Measurements from ENCODE around the gene UIMC1.

The UIMC1 gene

DNA sequence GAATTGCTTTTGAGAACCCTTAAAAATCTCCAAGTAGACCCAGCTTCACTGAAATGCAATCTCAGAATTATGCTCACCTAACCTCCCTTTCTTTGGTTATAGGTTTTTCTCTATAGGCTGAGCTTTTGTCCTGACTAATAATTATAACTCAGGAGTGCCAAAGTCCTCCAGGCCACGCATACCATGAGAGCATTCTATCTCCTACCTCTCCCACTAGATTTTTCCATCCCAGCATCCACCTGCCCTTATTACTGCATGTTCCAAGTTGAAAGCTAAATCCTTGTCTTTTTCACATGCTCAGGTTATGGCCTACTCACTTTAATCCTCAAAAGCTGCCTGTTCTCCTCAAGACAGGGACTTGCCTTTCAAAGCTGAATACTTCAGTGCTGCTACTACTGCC is 38.1 kb upstream of the UIMC1 start:
- no peaks in the 10 kb centered on the region for H3K4me1 ChIP-seq (ENCODE audit: control insufficient read depth, low read length)
- peaks cover 69% of the 10 kb centered on the region for H3K36me3 ChIP-seq (ENCODE audit: control insufficient read depth, low read length)
- no peaks in the 10 kb centered on the region for H3F3A ChIP-seq (ENCODE audit: control insufficient read depth, insufficient read depth)
- no peak overlapping the region for H3K27ac ChIP-seq (ENCODE audit: low read depth, low read length)
- no peaks in the 10 kb centered on the region for H3K27me3 ChIP-seq (ENCODE audit: control insufficient read depth, low read length)
- H4K20me1 ChIP-seq (ENCODE audit: control insufficient read depth, insufficient read depth, low read depth, low read length), result no peaks in the 10 kb centered on the region
- peaks cover 5% of the 10 kb centered on the region; the same call in 1 of the 2 replicates for H3K79me2 ChIP-seq (ENCODE audit: control insufficient read depth, low read length)
- no peak overlapping the region for H3K4me2 ChIP-seq (ENCODE audit: low read length)
- H3K9me3 ChIP-seq (ENCODE audit: control insufficient read depth, insufficient read depth, low read length), result no peaks in the 10 kb centered on the region
- TF ChIP-seq, protein P1, sequence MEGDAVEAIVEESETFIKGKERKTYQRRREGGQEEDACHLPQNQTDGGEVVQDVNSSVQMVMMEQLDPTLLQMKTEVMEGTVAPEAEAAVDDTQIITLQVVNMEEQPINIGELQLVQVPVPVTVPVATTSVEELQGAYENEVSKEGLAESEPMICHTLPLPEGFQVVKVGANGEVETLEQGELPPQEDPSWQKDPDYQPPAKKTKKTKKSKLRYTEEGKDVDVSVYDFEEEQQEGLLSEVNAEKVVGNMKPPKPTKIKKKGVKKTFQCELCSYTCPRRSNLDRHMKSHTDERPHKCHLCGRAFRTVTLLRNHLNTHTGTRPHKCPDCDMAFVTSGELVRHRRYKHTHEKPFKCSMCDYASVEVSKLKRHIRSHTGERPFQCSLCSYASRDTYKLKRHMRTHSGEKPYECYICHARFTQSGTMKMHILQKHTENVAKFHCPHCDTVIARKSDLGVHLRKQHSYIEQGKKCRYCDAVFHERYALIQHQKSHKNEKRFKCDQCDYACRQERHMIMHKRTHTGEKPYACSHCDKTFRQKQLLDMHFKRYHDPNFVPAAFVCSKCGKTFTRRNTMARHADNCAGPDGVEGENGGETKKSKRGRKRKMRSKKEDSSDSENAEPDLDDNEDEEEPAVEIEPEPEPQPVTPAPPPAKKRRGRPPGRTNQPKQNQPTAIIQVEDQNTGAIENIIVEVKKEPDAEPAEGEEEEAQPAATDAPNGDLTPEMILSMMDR (IDR thresholded peaks at IDR 0.05; ENCODE audit: low read depth, low read length, poor library complexity, severe bottlenecking), result no peak
- TF ChIP-seq EZH2phosphoT487 (IDR thresholded peaks at IDR 0.05; ENCODE audit: borderline replicate concordance, low read length), result no peak
- H3K4me3 ChIP-seq (ENCODE audit: low read length), result no peak overlapping the region
- H3K9me2 ChIP-seq (replicated peaks; ENCODE audit: control insufficient read depth, low read length), result no peaks in the 10 kb centered on the region

DNA sequence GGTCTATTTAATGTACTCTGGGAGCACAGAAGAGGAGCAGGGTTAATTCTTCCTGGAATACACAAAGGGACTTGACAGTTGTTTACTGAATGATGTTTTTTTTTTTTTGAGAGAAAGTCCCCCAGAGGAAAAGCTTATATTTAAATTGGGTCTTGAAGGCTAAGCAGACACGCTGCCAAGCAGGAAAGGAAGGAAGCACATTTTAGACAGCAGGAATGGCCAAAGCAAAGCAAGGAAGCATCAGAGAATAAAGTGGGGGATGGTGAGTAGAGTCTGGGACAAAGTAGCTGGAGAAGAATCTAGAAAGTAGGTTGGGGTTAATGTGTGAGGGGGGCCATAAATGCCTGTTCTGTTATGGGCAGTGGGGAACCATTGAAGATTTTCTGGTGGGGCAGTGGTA is 37.4 kb upstream of the UIMC1 start:
- Histone ChIP-seq H3K4me1 (ENCODE audit: control insufficient read depth, low read length) (no peaks in the 10 kb centered on the region), H3K79me2 (ENCODE audit: control insufficient read depth, low read length) (peaks cover 11% of the 10 kb centered on the region), H3F3A (ENCODE audit: control insufficient read depth, insufficient read depth) (no peaks in the 10 kb centered on the region), H3K4me3 (ENCODE audit: low read length) (no peak overlapping the region), H4K20me1 (ENCODE audit: control insufficient read depth, insufficient read depth, low read depth, low read length) (no peaks in the 10 kb centered on the region), H3K9me3 (ENCODE audit: control insufficient read depth, insufficient read depth, low read length) (no peaks in the 10 kb centered on the region), H3K27ac (ENCODE audit: low read depth, low read length) (no peak overlapping the region), H3K9me2 (replicated peaks; ENCODE audit: control insufficient read depth, low read length) (no peaks in the 10 kb centered on the region), H3K27me3 (ENCODE audit: control insufficient read depth, low read length) (no peaks in the 10 kb centered on the region), H3K4me2 (ENCODE audit: low read length) (no peak overlapping the region), H3K36me3 (ENCODE audit: control insufficient read depth, low read length) (peaks cover 68% of the 10 kb centered on the region)
- TF ChIP-seq EZH2phosphoT487 (IDR thresholded peaks at IDR 0.05; ENCODE audit: borderline replicate concordance, low read length), result no peak
- TF ChIP-seq, protein P1 (IDR thresholded peaks at IDR 0.05; ENCODE audit: low read depth, low read length, poor library complexity, severe bottlenecking), result no peak

DNA sequence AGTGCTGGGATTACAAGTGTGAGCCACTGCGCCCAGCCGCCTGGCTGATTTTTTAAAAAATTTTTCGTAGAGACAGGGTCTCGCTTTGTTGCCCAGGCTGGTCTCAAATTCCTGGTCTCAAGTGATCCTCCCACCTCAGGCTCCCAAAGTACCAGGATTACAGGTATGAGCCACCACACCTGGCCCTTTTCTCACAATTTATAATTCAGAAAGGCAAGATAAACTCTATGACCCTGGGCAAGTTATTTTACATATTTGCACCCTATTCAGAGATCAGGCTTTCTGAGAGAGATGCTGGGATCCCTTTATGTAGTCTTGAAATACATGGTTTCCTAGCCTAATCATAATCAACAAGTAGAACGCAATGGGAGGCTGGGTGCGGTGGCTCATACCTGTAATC is 36.5 kb upstream of the UIMC1 start:
- H3K79me2 ChIP-seq (ENCODE audit: control insufficient read depth, low read length), result peaks cover 19% of the 10 kb centered on the region
- peaks cover 63% of the 10 kb centered on the region for H3K36me3 ChIP-seq (ENCODE audit: control insufficient read depth, low read length)
- no peaks in the 10 kb centered on the region for H3F3A ChIP-seq (ENCODE audit: control insufficient read depth, insufficient read depth)
- no peaks in the 10 kb centered on the region for H3K9me2 ChIP-seq (replicated peaks; ENCODE audit: control insufficient read depth, low read length)
- no peaks in the 10 kb centered on the region for H4K20me1 ChIP-seq (ENCODE audit: control insufficient read depth, insufficient read depth, low read depth, low read length)
- H3K9me3 ChIP-seq (ENCODE audit: control insufficient read depth, insufficient read depth, low read length), result no peaks in the 10 kb centered on the region
- H3K4me2 ChIP-seq (ENCODE audit: low read length), result no peak overlapping the region
- H3K27ac ChIP-seq (ENCODE audit: low read depth, low read length), result no peak overlapping the region
- no peaks in the 10 kb centered on the region for H3K27me3 ChIP-seq (ENCODE audit: control insufficient read depth, low read length)
- H3K4me3 ChIP-seq (ENCODE audit: low read length), result no peak overlapping the region
- no peak for TF ChIP-seq EZH2phosphoT487 (IDR thresholded peaks at IDR 0.05; ENCODE audit: borderline replicate concordance, low read length)
- TF ChIP-seq, protein P1 (IDR thresholded peaks at IDR 0.05; ENCODE audit: low read depth, low read length, poor library complexity, severe bottlenecking), result no peak
- no peaks in the 10 kb centered on the region for H3K4me1 ChIP-seq (ENCODE audit: control insufficient read depth, low read length)
